Renal cortex interstitium (tissue), 11 donors: Measurements from ENCODE around the gene ZDHHC8. TPM values are rescaled to one million over a fixed set of nuclear protein-coding genes. Genes with fewer than 3 reads are reported as not detected.

Experiments used
- DNase-seq, 11 donors: peaks; one replicate each; pipeline ENCODE4 v3.0.0-alpha.2; 2013; ENCODE audit warnings: low read depth in 9 of 11, low spot score in 4 of 11; ENCODE audit errors: extremely low read depth in 1 of 11
- polyA plus RNA-seq, 3 donors: library from polyadenylated mRNA; unstranded; fragments of 120-200 nt; gene quantifications; one replicate each; pipeline ENCODE4 v1.2.1, GENCODE V29; 2013; ENCODE audit not compliant: insufficient read length in 3 of 3

ZDHHC8 gene
- polyA plus RNA-seq, 3 donors, result 30.4 to 52.1 (median 49.2) TPM

DNA sequence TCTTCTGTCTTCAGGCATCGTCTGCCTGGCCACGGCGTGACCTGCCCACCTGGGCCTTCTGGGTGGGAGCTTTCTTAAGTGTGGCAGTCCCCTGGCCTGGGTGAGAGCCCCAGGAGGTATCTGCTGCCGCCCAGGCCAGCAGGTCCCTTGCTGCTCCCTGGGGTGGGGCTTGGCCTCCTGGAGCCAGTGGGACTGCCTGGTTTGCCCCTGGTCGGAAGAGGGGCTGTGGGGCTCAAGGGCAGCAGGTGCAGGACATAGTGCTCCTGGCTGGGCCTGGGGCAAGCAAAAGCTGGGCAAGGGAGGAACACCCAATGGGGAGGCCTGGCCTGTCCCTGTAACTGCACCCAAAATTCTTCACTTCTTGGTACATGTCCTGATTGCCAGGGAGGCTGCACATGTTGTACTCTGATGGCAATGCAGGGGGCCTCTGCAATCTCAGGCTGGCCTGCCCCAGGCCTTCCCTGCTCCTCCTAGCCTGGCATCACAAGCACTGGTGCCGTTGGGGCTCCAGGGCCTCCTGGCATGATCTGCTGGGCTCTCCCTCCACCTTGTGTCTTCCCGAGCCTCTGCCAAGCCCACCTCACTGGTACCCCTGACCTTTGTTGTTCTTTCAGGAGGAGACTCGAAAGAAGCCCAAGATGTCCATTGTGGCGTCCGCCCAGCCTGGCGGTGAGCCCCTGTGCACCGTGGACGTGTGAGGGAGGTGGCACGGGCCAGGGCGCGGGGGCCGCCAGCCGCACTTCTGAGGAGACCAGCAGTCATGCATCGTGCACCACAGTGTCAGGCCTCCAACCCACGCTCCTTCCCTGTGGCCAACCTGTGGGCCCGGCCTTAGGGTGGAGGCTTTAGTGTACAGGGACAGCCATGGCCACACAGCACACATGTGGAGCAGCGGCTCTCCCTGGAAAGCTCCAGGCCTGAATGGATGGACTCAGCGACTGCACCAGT lies 21.9 kb upstream of the ZDHHC8 start:
- DNase-seq, result no peak

DNA sequence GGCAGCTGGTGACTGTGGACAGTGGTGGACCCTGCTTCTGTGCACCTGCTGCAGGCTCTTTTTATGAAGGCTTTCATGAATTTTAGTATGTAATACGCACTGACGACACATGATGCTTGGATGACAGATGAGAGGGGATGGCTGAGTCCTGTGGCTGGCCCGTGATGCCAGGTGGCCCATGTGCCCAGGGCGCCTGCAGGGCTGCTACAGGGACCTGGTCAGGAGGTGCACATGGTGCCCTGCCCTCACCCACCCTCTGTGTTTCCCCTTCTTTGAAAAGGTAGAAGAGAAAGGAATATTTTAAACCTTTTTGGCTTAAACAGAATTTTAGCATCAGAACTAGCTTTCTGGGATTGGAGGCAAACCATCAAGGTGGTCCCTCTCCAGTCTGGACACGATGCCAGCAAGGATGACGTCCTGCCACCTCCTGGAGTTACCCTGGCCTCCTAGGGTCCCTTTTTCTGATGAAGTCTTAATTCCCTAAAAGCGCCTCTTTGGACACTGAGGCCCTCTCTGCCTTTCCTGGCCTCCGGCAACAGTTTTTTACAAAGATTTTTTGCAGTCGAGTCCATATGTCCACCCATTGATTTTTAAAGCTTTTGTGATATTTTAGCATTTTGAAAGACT lies 21.1 kb upstream of the ZDHHC8 start:
- DNase-seq, result no peak

DNA sequence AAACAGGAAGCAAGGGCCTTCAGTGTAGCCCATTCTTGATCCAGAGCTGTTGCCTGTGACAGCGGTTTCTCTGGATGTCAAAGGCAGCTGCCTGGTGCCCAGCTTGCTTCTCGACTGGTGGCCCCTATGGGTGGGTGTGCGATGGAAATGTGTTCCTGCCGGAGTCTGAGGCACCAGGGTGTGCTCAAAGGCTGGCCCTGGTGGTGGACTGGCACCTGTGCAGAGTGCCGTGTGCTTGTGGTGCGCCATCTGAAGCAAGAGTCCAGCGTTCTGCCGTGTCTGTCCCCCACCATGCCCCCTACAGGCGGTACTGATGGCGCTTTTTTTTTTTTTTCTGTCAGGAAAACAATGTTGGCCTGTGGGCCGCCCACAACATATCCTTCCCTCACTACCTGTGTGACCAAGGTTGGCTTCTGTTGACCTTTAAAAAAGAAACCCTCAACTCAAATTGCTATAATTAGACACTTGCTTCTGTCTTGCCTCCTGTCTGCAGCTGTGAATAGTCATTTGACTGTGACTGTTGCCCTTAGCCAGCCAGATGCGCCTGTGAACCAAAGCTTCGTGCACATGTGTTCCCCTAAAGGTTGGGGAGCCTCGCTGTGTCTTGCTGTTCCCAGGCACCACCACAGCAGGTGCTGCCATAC lies 20.4 kb upstream of the ZDHHC8 start:
- peak in 1 of 11 donors; percentile 18 for DNase-seq

- no peak for DNase-seq
Measured at GRCh38 chr22:20111689-20112622, 19.6 kb upstream of the ZDHHC8 start.

GRCh38 chr22:20112623-20113511 lies 18.7 kb upstream of the ZDHHC8 start:
- DNase-seq, result no peak

DNA sequence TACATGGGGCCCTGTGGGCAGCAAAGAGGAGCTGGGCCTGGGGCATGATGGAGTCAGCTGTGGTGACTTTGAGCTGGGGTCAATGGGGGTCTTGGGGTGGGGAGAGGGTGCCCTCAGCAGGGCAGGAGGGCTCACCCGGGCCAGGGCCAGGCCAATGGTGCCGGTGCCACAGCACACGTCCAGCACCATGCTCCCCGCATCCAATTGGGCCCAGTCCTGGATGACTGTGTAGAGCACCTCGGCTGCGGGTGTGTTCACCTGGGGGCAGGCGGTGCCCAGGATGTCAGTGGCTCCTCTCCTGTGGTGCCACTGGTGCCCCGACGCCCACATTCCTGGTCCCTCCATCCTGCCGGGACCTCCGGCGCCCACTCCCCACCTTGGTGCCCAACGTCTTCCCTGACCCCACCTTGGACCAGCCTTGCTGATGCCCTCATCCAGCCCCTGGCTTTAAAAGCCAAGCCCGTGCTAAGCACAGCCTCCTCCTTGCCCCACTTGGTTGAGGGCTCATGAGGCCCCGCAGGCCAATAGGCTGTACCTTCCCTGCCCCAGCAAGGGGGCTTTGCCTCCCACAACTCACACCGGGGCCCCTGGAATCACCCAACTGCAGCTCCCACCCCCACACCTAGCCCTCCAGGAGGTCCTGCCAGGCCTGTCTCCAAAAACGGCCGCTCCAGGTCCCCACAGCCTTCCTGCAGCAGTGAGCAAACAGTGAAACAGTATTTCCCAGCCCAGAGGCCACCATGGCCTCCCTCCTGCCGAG lies 17.9 kb upstream of the ZDHHC8 start:
- DNase-seq, result no peak

GRCh38 chr22:20114506-20115475 lies 16.8 kb upstream of the ZDHHC8 start:
- DNase-seq, result no peak

GRCh38 chr22:20115691-20116375 lies 15.8 kb upstream of the ZDHHC8 start, which contains the start of gene RANBP1:
Gene RANBP1, plus strand, starts transcription at chr22:20116104. Its CDS starts 81 bp downstream, at chr22:20116185.
- DNase-seq, result no peak

DNA sequence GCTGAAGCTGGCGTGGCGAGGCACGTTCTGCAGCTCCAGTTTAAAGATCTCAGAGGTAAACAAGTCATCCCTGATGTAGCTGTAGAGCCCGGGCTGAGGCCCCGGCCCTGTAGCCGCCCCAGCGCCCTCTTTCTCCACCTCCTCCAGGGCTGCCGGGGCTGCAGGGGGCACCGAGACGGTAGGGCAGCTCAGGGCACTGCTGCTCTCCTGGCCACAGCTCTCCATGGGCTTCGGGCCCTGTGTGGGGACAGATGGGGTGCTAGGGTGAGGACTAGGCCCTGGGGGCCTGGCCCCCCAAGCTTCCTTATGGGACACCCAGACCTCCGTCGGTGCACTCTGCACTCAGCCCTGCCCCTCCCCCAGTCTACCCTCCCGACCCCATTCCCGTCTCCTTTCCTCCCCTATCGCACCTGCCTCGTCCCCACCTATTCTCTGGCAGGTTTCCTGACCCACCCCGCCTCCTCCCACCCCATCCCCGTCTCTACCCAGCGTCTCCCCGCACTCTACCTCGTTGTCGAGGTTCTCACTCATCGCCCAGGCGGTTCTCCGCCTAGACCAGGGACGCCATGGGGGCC lies 15.1 kb upstream of the ZDHHC8 start:
- no peak for DNase-seq

GRCh38 chr22:20116951-20117632 lies 14.5 kb upstream of the ZDHHC8 start, which contains the start of gene TRMT2A:
Gene TRMT2A, minus strand, starts transcription at chr22:20117226. Its CDS starts 320 bp downstream, at chr22:20116906.
- peak; percentile 90 to 99 (median 98) for DNase-seq

DNA sequence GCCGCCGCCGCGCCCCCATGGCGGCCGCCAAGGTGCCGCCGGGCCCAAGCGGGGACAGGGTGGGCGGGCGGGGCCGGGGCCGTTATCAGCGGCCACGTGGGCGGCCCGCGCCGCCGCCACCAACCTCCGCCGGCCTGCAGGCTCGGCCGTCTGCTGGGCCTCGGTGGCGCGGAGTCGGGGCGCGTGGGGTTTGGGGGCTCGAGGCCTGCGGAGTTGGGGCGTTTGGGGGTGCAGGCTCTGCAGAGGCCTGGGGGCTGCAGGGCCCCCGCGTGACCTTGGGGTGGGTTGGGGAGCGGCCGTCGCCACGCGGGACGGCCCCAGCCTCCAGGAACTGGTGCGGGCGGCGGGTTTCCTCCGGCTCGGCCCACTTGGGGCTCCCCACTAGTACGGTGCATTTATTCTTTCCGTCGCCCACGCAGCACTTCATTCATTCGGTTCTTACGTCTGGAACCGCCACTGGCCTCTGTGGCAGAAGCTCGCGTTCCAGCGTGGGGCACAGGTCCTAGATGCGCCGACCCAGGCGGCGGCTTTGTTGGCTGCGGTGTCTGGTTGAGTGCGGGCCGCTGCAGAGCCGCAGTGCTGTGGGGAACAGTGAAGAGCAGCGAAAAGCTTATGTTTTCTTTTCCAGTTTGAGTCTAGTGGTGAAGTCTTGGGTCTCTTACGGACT lies 13.8 kb upstream of the ZDHHC8 start:
- peak in 1 of 11 donors; percentile 9 for DNase-seq

GRCh38 chr22:20118300-20119020 lies 13.1 kb upstream of the ZDHHC8 start:
- DNase-seq, result no peak

- no peak for DNase-seq
Measured at GRCh38 chr22:20121856-20122415, 9.7 kb upstream of the ZDHHC8 start.
